Omental fat pad (tissue), 4 donors: Measurements from ENCODE around the gene GCSH. TPM values are rescaled to one million over a fixed set of nuclear protein-coding genes. Genes with fewer than 3 reads are reported as not detected.

ENCODE experiments used
- ATAC-seq: fragments of 150-250 bp; one replicate; pipeline ENCODE4 v1.9.1; 2016; ENCODE audit warnings: mild to moderate bottlenecking, moderate library complexity; ENCODE audit not compliant: low FRiP score
- DNase-seq: peaks from one replicate; pipeline ENCODE4 v3.0.0-alpha.2; 2019; ENCODE audit warnings: low spot score
- CTCF ChIP-seq, 3 donors: fragments of 450-650 bp; IDR thresholded peaks; one replicate each; pipeline ENCODE4 v1.5.1; 2016 to 2017; ENCODE audit warnings: antibody characterized with exemption in 3 of 3, mild to moderate bottlenecking in 3 of 3, moderate library complexity in 2 of 3
- total RNA-seq, 4 donors: library from RNA; depleted of rRNA; stranded (reverse); fragments of >200 nt; gene quantifications; one replicate each; pipeline ENCODE4 v1.1.0, GENCODE V29; 2016

Gene GCSH
- total RNA-seq, 4 donors from 2014 or later = 19.2 to 39.7 (median 21.0) TPM

- TF ChIP-seq CTCF (IDR thresholded peaks at IDR 0.05) = no peak
- DNase-seq (no peak), ATAC-seq (no peak)
These were observed 40.5 kb upstream of the GCSH start for GRCh38 chr16:81136390-81137335.

GRCh38 chr16:81130126-81130525, 33.9 kb upstream of the GCSH start:
- ATAC-seq = no peak
- no peak for TF ChIP-seq CTCF (IDR thresholded peaks at IDR 0.05)

DNA sequence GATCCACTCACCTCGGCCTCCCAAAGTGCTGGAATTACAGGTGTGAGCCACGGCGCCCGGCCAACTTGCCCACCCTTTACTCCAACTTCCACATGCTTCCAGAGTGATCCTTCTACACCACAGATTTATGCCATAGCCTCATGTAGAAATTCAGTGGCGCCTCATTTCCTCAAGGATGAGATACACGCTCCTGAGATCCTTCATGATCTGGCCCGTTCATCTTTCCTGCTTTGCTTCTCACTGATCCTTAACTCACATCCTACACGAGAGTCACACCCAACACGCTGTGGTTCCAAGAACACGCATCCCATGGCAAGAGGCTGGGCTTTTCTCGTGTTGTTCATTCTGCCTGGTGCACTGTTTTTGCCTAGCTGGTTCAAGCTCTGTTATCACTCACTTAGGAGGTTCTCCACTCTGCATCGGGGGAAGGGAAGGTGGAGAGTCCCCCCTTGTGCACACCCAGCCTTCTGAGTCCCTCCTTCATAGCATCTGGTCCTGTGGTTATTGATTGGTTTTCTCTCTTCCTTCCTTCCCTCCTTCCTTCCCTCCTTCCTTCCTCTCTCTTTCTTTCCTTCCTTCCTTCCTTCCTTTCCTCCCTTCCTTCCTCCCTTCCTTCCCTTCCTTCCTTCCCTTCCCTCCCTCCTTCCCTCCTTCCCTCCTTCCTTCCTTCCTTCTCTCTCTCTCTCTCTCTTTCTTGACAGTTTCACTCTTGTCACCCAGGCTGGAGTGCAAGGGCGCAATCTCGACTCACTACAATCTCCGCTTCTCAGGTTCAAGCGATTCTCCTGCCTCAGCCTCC, 32.7 kb upstream of the GCSH start:
- ATAC-seq = no peak
- DNase-seq = no peak
- no peak for TF ChIP-seq CTCF (IDR thresholded peaks at IDR 0.05)

More at GRCh38 chr16:81130126-81130525, 33.9 kb upstream of the GCSH start:
- no peak for DNase-seq

DNA sequence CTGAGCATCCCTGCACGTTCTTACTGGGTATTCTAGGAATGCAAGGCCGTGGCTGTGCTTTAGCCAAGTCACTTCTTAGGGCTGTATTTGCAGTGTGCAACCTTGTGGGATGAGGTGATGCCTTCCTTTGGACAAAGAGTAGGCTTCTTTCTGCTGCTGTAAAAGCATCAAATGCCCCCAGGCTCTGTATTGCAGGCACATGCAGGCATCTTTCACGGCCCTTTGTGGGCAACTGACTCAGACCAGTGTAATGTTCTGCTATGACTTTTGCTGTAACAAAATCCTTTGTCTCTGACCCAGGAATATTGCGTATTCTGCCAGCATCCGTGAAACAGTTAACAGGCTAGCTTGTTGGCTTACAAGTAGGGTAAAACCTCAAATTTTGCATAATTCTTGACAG, 30.9 kb upstream of the GCSH start:
- DNase-seq (no peak), ATAC-seq (no peak)
- no peak for TF ChIP-seq CTCF (IDR thresholded peaks at IDR 0.05)

- ATAC-seq (no peak), DNase-seq (no peak)
- no peak for TF ChIP-seq CTCF (IDR thresholded peaks at IDR 0.05)
These were observed 27.1 kb upstream of the GCSH start for GRCh38 chr16:81123092-81123852.

DNA sequence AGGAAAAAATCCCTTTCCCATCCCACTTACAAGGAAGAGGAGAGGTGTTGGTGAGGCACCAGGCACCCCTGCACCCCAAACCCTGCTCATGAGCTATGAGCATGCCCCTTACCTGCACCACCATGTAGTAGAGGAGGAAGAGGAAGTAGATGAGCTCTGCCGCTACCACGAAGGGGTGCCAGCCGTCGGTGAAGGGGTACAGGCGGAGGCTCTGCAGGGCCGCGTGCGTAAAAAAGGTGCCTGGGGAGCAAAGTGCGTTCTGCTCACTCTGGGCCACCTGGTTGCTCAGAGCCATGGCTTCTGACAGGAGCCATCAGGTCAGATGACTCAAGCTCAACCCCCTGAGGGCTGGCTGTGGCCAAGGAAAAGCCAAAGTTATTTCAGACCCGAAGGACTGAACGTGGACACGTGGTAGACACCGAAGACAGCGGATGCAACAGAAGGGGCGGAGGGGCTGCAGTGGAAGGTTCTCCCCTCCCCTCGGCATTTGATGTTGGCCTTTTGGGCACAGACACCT, 25.3 kb upstream of the GCSH start:
- no peak for TF ChIP-seq CTCF (IDR thresholded peaks at IDR 0.05)
- ATAC-seq = no peak
- no peak for DNase-seq
